NOMO-1 treated with dmso at 0.1 percent for 144 hours (cell line): Measurements from ENCODE around the gene SCAMP1.
"Not testable (repeated sequence)": the region's sequence is repeated elsewhere in the genome, so short reads cannot be mapped to it uniquely, and the experiment has no call there.

Experiments used
- DNase-seq: peaks from one replicate; lab custom pipeline; 2025; ENCODE audit not compliant: unreplicated experiment; lab: John Stamatoyannopoulos, UW

SCAMP1 gene

GRCh38 chr5:78359831-78360673 lies at the start of gene SCAMP1:
Gene SCAMP1, plus strand, starts transcription at chr5:78360617. Its CDS starts 55 bp downstream, at chr5:78360672.
- peak; percentile 88 for DNase-seq

GRCh38 chr5:78317515-78317914 lies 42.9 kb upstream of the SCAMP1 start:
- DNase-seq: no peak

- DNase-seq: no peak
These were observed 42.1 kb upstream of the SCAMP1 start for GRCh38 chr5:78318337-78318736.

GRCh38 chr5:78320401-78320800 lies 40.0 kb upstream of the SCAMP1 start:
- DNase-seq: no peak

GRCh38 chr5:78323241-78323640 lies 37.2 kb upstream of the SCAMP1 start:
- DNase-seq: no peak

- DNase-seq: no peak
These were observed 33.5 kb upstream of the SCAMP1 start for GRCh38 chr5:78326930-78327329.

GRCh38 chr5:78327761-78328510 lies 32.5 kb upstream of the SCAMP1 start:
- DNase-seq: no peak

GRCh38 chr5:78328585-78329173 lies 31.7 kb upstream of the SCAMP1 start:
- DNase-seq: no peak

GRCh38 chr5:78331523-78332080 lies 28.8 kb upstream of the SCAMP1 start:
- no peak for DNase-seq

- no peak for DNase-seq
These were observed 25.6 kb upstream of the SCAMP1 start for GRCh38 chr5:78334811-78335210.

GRCh38 chr5:78335976-78336375 lies 24.4 kb upstream of the SCAMP1 start:
- no peak for DNase-seq

- no peak for DNase-seq
These were observed 23.7 kb upstream of the SCAMP1 start for GRCh38 chr5:78336698-78337097.

- no peak for DNase-seq
These were observed 20.6 kb upstream of the SCAMP1 start for GRCh38 chr5:78339617-78340436.

- no peak for DNase-seq
These were observed 19.0 kb upstream of the SCAMP1 start for GRCh38 chr5:78341440-78341839.

GRCh38 chr5:78345485-78345884 lies 14.9 kb upstream of the SCAMP1 start:
- DNase-seq: no peak

GRCh38 chr5:78353520-78353919 lies 6.9 kb upstream of the SCAMP1 start:
- no peak for DNase-seq

GRCh38 chr5:78354066-78354670 lies 6.2 kb upstream of the SCAMP1 start:
- no peak for DNase-seq

- no peak for DNase-seq
These were observed 4.9 kb upstream of the SCAMP1 start for GRCh38 chr5:78355561-78355960.

GRCh38 chr5:78359455-78359830 lies 974 bp upstream of the SCAMP1 start:
- not testable (repeated sequence) for DNase-seq

GRCh38 chr5:78360674-78360923 lies 182 bp downstream of the SCAMP1 start:
- no peak for DNase-seq
